Activated CD8-positive, alpha-beta memory T cell treated with anti-CD3 and anti-CD28 coated beads, Interleukin-2, amount 50 U/mL, for 48 hours (primary cell): Measurements from ENCODE around the gene TMED10.

Source experiments
- DNase-seq: peaks from one replicate; pipeline ENCODE4 v3.0.0-alpha.2; 2020

TMED10 gene

DNA sequence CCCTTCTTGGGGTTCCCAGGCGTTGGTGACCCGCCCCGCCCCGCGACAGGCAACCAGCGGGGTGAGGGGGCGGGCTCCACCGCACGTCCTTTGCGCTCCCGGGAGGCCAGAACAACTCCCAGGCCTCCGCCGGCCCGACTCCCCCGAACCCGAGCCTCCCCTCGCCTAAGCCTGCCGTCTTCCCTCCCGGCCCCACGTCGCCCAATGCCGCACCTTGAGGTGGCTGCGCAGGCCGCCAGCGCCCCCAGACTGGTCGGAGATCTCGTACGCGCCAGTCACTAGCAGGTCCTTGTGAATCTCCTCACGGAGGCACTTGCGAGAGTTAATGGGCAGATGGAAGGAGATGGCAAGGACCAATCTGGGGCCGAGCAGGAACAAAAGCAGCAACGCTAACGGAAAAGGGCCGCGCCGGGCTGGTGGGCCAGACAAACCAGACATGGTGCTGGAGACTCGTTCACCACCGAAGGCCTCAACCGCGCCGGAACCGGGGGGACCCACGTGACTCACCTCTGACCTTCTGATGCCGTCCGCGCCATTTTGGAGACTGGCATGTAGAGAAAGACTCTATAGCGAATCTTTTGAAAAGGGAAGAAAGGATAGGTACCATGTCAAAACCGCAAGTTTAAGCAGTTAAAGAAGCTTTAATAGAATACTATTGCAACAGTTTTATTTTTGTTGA is at the start of gene TMED10:
Gene TMED10 (minus strand): TSS at position 471 of the 679 bp plus-strand sequence. CDS start 33 bp downstream, at position 438.
- DNase-seq, result peak; percentile 97

DNA sequence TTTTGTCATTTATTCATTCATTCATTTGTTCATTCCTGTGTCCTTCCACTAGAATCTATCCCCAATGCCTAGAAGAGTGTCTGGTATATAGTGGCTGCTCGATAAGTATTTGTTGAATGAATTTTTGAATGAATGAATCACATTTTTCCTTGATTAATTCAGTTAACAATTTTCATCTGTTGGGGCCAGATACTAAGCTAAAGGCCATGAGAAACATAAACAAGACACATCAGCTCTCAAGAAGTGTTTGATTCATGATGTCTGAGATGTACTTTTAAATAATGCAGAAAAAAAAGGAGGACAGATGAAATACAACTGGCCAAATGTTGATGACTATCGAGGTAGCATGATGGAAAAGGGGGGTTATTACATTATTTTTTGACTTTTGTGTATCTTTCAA is 48.1 kb upstream of the TMED10 start:
- no peak for DNase-seq

DNA sequence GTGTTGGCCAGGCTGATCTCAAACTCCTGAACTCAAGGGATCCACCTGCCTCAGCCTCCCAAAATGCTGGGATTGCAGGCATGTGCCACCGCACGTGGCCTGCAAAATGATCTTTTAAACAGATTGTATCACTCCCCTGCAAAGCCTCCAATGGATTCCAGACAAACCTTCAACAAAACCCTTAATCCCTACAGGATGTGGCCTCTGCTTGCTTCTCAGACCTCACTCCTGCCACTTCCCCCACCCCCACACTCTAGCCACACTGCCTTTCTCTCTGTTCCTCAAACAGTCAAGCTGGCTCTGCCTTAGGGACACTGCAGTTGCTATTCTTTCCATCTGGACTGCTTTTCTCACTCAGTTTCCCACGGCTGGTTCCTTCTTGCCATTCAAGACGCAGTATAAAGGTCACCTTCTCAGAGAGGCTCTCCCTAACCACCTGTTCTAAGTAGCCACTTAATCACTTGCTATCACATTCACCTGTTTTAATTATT is 47.3 kb upstream of the TMED10 start:
- DNase-seq, result no peak

DNA sequence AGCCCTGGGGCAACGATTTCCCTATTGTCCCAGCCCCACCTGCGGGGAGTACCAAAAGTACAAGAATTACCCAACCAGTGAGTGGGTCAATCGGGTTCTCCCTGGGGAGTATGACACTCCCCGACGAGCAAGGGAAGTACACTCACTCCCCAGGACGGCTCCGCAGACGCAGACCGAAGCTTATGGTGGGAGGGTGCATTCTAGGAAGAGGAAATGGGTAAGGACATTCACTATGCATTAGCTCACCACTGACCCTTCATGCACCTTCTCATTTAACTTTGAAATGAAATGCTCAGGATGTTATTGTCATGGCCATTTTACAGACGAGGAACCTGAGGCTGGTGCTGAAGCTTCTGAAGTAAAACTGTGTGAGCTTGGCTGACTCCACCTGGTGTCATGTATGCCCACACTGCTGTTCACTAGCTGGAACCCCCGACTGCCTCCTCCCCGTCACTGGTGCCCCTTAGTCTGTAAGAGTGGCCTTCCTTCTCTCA is 45.8 kb upstream of the TMED10 start:
- DNase-seq, result no peak

GRCh38 chr14:75221797-75222196 is 45.4 kb upstream of the TMED10 start:
- no peak for DNase-seq

GRCh38 chr14:75220156-75220555 is 43.7 kb upstream of the TMED10 start:
- no peak for DNase-seq

- DNase-seq, result no peak
These were observed 41.2 kb upstream of the TMED10 start for GRCh38 chr14:75217508-75218206.

DNA sequence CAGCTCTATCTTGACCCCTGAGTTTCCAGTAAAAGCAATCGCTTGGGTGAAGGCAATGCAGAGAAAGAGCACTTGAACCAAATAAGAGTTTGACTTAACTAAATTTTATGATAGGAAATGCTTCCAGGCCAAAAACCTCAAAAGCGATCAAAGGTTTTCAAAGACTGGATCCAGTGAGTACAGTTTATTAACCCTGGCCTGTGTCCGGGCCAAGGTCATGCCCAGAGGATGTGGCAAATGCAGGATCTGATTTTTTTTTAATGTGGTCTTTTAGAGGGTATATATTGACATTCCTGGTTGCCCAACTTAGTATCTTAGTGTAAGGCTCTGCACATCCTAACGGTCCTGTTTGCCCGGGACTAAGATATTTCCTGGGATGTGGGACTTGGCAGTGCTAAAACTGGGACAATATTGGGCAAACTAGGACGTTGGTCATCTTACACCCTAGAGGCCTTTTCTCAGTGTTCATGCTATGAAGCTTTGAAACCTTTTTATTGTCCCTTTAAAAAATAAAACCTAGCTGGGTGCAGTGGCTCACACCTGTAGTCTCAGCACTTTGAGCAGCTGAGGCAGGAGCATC is 40.1 kb upstream of the TMED10 start:
- DNase-seq, result no peak

GRCh38 chr14:75215520-75215919 is 39.1 kb upstream of the TMED10 start:
- DNase-seq, result no peak

DNA sequence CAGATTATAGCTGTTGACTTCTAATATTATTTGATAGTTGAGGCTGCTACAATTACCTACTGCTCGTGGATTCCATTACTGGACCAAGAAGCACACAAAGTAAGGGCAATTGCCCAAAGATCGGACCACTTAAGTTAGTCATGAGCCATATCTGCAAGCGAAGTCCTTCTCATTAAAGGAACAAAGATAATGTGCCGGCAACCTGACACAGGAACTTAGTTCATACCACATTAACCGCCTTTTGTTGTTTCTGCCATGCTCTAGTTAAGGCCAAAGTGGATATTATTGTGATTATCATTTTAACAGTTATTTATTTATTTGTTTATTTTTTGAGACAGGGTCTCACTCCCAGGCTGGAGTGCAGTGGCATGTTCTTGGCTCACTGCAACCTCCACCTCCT is 38.1 kb upstream of the TMED10 start:
- DNase-seq, result no peak

DNA sequence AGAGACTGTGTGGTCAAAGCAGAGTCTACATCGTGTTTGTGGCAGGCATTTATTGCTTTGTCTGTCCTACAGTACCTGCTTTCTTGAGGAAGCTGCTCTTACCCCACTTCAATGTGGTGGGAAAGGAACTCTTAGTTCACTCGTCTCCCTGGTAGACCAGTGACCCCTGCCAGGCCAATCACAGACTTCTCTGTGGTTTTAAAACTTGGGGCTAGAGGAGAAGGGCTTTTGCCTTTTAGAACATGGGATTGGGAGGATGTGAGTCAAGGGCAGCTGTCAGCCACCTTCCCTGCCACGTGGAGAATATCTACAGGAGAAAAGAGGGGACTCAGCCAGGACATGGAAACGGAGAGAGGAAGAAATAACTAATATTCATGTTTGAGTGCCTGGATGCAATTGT is 36.8 kb upstream of the TMED10 start:
- DNase-seq, result no peak

DNA sequence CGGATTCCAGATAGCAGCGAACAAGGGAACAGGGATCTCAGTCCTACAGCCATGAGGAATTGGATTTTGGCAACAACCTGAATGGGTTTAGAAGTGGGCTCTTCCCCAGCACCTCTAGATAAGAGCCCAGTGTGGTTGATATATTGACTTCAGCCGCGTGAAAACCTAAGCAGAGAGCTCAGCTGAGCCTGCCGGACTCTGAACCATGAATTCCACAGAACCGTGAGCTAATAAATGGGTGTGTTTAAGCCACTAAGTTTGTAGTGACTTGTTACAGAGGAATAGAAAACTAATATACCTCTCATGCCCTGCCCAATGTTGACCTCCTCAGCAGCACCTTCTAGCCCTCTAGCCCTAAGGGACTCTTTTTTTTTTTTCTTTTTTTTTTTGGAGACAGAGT is 32.4 kb upstream of the TMED10 start:
- DNase-seq, result no peak

DNA sequence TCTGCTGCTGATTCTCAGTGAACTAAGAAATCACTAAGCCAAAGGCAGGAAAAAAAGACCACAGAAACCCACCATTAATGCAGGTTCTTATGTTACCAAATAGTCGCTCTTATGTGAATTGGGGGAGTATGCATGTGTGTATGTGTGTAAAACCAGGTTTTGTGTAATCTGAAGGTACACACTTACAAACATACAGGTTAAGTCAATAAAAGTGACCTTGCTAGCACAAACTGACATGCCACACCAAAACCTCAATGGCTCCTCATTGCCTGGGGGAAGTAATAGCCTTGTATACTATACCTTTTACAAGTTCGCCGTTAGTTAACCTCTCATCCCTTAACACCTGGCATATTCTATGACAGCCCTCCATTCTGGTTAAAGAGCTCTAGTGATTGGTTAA is 29.8 kb upstream of the TMED10 start:
- no peak for DNase-seq

DNA sequence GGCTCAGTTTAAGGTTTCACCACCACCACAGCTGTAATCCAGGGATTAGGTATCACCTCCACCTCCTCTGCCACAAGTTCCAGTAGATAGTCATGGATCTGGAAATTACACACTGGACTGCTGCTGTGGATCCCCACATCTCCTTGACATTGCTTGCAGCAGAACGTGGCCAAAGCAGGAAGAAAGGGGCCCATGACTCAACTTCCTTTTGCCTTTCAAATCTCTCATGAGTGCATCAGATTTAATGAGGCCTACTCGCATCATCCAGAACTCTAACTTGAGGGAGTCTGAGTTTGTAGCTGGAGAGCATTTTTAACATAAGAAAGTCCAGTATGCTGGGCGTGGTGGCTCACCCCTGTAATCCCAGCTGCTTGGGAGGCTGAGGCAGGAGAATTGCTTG is 29.2 kb upstream of the TMED10 start:
- no peak for DNase-seq

DNA sequence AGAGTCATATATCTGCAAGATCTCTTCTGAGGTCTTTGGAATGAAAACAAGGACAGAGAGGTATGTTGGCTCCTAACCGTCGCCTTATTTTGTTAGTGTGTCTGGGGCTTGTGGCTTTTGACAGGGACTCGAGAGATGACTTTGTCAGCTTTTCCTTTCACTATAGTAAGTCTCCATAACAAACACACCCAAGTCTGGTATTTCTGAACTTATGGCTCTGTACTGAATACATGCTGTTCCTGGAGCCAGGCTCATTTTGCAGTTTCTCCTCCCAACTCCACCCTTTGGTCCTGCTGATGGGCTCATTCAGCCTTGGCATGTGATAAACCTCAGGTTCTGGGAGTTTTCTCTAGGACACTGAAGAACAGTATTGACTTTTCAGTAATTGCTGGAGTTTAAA is 27.7 kb upstream of the TMED10 start:
- no peak for DNase-seq

GRCh38 chr14:75202657-75203056 is 26.2 kb upstream of the TMED10 start:
- no peak for DNase-seq

GRCh38 chr14:75201087-75201486 is 24.7 kb upstream of the TMED10 start:
- DNase-seq, result no peak

DNA sequence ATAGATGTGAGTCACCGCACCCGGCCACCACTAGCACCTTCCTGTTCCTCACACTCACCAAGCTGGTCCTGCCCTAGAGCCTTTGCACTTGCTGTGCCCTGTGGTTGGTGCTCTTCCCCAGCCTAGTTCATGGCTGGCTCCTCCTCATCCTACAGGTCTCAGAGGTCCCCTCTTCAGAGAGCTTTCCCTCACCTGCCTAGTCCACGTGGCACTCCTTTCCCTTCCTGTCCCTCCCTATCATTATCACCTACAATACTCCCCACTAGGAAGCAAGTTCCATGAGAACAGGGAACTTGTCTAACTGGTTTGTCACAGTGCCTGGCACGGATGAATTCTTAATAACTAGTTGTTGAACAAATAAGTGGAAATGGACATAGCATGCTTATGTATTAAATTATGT is 24.0 kb upstream of the TMED10 start:
- no peak for DNase-seq

DNA sequence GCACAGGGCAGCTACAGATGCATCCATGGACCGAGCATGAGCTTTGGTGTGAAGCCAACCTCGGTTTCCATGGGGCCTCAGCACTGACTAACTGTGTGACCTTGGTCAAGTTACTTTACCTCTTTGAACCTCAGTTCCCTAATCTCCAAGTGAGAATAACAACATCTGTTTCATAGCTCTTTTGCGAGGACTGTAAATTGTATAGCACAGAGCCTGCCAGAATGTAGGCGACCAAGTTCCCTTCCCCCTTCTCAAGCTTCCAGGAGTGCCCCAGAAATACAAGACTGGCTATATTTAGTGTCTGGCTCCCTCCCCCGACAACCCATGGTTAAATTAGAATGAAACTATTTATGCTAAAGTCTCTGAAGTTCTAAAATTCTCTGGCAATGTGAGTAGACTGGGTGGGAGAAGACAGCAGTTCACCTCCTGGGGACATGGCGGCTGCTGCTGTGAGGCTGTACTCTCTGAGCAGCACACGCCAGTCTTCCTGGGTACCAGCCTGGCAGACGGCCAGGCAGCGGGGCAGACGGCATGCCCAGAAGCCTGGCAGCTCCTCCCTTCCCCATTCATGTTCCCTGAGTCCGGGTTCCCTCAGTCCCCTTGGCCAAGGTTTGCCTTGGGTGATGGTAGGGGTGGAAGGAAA is 22.0 kb upstream of the TMED10 start:
- DNase-seq, result no peak

GRCh38 chr14:75197338-75197737 is 20.9 kb upstream of the TMED10 start:
- no peak for DNase-seq

DNA sequence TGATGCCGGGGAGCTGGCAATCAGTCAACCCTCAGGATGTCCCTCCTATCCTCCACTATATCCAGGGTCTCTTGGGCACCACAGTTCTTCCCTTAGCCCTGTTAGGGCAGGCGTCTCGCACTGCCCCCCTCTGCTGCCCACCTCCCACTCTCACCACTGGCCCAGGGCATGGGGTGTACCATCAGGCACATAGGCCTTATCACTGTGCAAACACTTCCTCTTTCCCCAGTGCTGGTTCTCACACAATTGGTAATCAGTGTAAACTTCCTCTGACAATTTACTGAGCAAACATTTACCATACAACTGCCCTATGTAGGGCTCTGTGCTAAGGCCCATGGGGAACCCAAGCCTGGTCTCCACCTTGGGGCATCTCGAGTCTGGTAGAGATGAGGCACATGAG is 20.1 kb upstream of the TMED10 start:
- no peak for DNase-seq

DNA sequence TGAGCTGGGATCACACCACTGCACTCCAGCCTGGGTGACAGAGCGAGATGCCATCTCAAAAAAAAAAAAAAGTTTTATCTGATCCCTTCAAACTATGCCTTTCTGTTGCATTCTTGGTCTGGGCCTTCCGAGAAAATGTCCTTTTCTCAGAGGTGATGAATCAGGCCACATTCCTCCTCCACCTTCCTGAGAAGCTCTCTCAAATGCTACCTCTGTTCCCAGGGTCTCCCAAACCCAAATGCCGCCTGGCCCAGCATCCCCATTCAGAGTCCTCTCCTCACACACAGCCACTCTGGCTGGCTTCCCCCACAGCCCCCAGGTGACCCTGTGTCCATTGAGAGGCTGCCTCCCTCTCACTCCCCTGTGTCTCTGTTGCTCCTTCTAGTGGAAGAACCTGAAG is 19.7 kb upstream of the TMED10 start:
- DNase-seq, result no peak

DNA sequence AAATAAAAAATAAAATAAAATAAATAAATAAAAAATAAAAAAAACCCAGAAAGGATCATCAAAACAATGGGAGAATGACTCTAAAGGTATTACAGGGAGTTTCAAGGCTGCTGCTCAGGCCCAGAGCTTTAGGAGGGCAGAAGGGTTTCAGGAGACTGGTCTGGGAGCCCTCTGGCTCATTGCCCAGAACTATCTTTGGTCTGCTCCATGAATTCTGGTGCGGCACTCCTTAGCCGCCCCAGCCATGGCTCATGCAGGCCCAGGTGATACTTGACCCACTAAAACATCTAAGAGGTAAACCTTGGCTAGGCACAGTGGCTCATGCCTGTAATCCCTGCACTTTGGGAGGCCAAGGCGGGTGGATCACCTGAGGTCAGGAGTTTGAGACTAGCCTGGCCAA is 14.7 kb upstream of the TMED10 start:
- DNase-seq, result no peak

- DNase-seq, result no peak
These were observed 13.6 kb upstream of the TMED10 start for GRCh38 chr14:75190023-75190422.
